Spleen (tissue), 11 donors: Measurements from ENCODE around the gene PPP1R13B. TPM values are rescaled to one million over a fixed set of nuclear protein-coding genes. Genes with fewer than 3 reads are reported as not detected.

ENCODE experiments used
- DNase-seq: peaks from one replicate; pipeline ENCODE4 v3.0.0-alpha.2; 2020
- H3K27ac ChIP-seq, 8 donors: fragments of 200-600 bp; sonication (generic) in 7 of 8; 1 replicate in 4 of 8; 2 replicates in 4 of 8; pipeline versions ENCODE4 v1.5.0 to v1.8.0; 2016 to 2021; ENCODE audit warnings: inconsistent platforms in 4 of 8, mild to moderate bottlenecking in 4 of 8, moderate library complexity in 1 of 8
- H3K27me3 ChIP-seq, 7 donors: fragments of 200-600 bp; sonication (generic) in 6 of 7; replicated peaks in 1 of 7; 1 replicate in 4 of 7; 2 replicates in 3 of 7; pipeline versions ENCODE4 v1.5.0 to v1.8.0; 2016 to 2021; ENCODE audit warnings: inconsistent platforms in 3 of 7, mild to moderate bottlenecking in 1 of 7
- H3K36me3 ChIP-seq, 6 donors: fragments of 200-600 bp; sonication (generic) in 5 of 6; 1 replicate in 4 of 6; 2 replicates in 2 of 6; pipeline versions ENCODE4 v1.5.0 to v1.8.0; 2016 to 2021; ENCODE audit warnings: inconsistent platforms in 2 of 6
- H3K4me1 ChIP-seq, 6 donors: fragments of 200-600 bp; sonication (generic) in 5 of 6; 1 replicate in 3 of 6; 2 replicates in 3 of 6; pipeline versions ENCODE4 v1.5.0 to v1.8.0; 2016 to 2021; ENCODE audit warnings: inconsistent platforms in 3 of 6
- H3K4me3 ChIP-seq, 8 donors: fragments of 200-600 bp; sonication (generic) in 7 of 8; 1 replicate in 4 of 8; 2 replicates in 4 of 8; pipeline versions ENCODE4 v1.5.0 to v1.8.0; 2016 to 2021; ENCODE audit warnings: inconsistent platforms in 4 of 8, mild to moderate bottlenecking in 4 of 8, moderate library complexity in 2 of 8
- H3K9me3 ChIP-seq, 8 donors: fragments of 200-600 bp; sonication (generic) in 7 of 8; 1 replicate in 4 of 8; 2 replicates in 4 of 8; pipeline versions ENCODE4 v1.5.0 to v1.8.0; 2016 to 2021; ENCODE audit warnings: inconsistent platforms in 4 of 8
- POLR2A ChIP-seq, 3 donors: fragments of 450-650 bp; IDR thresholded peaks; one replicate each; pipeline ENCODE4 v1.5.1; 2017; ENCODE audit warnings: antibody characterized with exemption in 3 of 3, mild to moderate bottlenecking in 1 of 3
- POLR2AphosphoS5 ChIP-seq, 3 donors: sonication (generic); formaldehyde crosslinking; IDR thresholded peaks; one replicate each; pipeline ENCODE4 v1.5.1; 2017; ENCODE audit warnings: antibody characterized with exemption in 3 of 3
- WGBS, 5 donors: extraction: QIAGEN DNeasy Blood & Tissue Kit in 3 of 5; methylation state at CpG; one replicate each; pipeline versions ENCODE4 v1.1.5 to v1.1.7; 2013 to 2018; 5-methylcytosine and 5-hydroxymethylcytosine counted together
- intact Hi-C: fragments of 100-400 bp; cut with DNase I; formaldehyde crosslinking; loops from one replicate; pipeline ENCODE4 v1.15.0; 2023; ENCODE audit warnings: low total_unique reads
- polyA plus RNA-seq, 3 donors: library from polyadenylated mRNA; stranded (reverse); fragments of 200-250 nt; gene quantifications; one replicate each; pipeline ENCODE4 v1.2.1, GENCODE V29; 2013
- total RNA-seq, 7 donors: library from RNA; depleted of rRNA in 3 of 7; stranded (reverse); fragments of >200 nt in 3 of 7; fragmentation: NEBNext Ultra II Directional in 4 of 7; extraction: Animal tissue kit (Norgen Biotek cat#: 25700) in 4 of 7; gene quantifications; one replicate each; pipeline versions ENCODE4 v1.1.0 to v1.2.1, GENCODE V29; 2016 to 2021
- TF ChIP-seq, protein P1 (sequence below), 11 experiments: fragments of 200-600 bp in 7 of 11; fragments of 450-650 bp in 4 of 11; sonication (generic) in 4 of 11; IDR thresholded peaks in 8 of 11; conservative IDR thresholded peaks in 3 of 11; 1 replicate in 7 of 11; 2 replicates in 4 of 11; pipeline versions ENCODE4 v1.4.0 to v1.8.0; 2016 to 2021; ENCODE audit warnings: antibody characterized with exemption in 11 of 11, inconsistent platforms in 4 of 11, mild to moderate bottlenecking in 1 of 11
- donor health status: healthy with polysubstance abuse.
- donor health status: DM: no; HTN: no; CAD: no; lungs with moderate emphysema.
- donor health status: DM: no; HTN: no; CAD: no.
- donor health status: Bipolar disorder and iron deficiency.
- donor health status: healthy.
- donor health status: DM: no; HTN: no; CAD: no.
- donor health status: DM: yes; HTN: yes; CAD: no.

The PPP1R13B gene
- total and polyA plus RNA-seq, 10 donors: 5.7 to 95.3 (median 36.6) TPM

DNA sequence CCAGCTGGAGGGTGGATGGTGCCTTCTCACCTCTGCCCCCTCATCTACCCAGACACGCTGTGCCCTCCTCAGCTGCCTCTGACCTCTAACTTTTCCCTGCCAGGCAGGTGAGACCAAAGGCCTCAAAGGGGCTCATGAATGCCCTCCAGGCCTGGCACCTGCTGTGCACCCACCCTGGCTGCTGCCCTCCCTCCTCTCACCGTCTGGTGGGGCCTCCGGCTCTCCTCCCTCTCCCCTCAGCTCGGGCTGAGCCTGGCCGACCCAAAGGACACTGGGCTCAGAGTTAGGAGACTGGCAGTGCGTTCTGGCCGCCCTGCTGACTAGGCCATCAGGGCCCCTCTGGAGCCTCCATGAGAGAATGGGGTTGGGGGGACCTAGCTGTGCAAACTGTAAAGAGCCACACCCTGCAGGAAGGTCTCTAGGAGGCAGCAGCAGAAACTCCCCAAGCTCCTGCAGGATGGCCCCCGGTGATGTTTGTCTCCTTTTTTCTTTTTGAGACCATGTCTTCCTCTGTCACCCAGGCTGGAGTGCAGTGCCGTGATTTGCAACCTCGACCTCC, 40.3 kb upstream of the PPP1R13B start:
- 77 to 92% (median 85%) methylated on average over 10 of the region's 10 CpGs for WGBS, 5 donors
- no peak for DNase-seq
- Histone ChIP-seq H3K4me1 (peaks cover 10 to 90% (median 43%) of the 10 kb centered on the region in 6 donors), H3K4me3 (no peak overlapping the region), H3K27me3 (peaks cover 0 to 3% (median 0%) of the 10 kb centered on the region in 7 donors), H3K9me3 (no peaks in the 10 kb centered on the region), H3K27ac (no peak overlapping the region), H3K36me3 (no peaks in the 10 kb centered on the region)
- TF ChIP-seq, protein P1, sequence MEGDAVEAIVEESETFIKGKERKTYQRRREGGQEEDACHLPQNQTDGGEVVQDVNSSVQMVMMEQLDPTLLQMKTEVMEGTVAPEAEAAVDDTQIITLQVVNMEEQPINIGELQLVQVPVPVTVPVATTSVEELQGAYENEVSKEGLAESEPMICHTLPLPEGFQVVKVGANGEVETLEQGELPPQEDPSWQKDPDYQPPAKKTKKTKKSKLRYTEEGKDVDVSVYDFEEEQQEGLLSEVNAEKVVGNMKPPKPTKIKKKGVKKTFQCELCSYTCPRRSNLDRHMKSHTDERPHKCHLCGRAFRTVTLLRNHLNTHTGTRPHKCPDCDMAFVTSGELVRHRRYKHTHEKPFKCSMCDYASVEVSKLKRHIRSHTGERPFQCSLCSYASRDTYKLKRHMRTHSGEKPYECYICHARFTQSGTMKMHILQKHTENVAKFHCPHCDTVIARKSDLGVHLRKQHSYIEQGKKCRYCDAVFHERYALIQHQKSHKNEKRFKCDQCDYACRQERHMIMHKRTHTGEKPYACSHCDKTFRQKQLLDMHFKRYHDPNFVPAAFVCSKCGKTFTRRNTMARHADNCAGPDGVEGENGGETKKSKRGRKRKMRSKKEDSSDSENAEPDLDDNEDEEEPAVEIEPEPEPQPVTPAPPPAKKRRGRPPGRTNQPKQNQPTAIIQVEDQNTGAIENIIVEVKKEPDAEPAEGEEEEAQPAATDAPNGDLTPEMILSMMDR (IDR thresholded peaks at IDR 0.05 in 8 of 11, conservative IDR thresholded peaks at IDR 0.05 in 3 of 11): no peak
- no peak for TF ChIP-seq POLR2AphosphoS5 (IDR thresholded peaks at IDR 0.05)
- TF ChIP-seq POLR2A (IDR thresholded peaks at IDR 0.05): no peak
- intact Hi-C loops: no loop called here

DNA sequence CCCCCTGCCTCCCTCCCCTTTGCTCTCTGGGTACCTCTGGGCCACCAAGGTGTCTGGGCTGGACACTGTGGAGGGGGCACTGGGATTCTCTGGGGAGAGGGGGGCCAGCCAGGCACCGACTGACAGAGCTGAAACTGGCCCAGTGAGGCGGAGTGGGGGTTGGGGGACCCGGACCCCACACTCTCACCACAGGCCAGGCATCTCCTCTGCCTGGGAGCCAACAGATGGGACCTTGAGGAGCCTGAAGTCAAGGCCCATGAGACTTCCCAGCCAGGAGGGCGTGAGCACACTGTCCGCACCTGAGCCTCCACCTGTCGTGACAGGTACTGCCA, 39.8 kb upstream of the PPP1R13B start:
- Histone ChIP-seq H3K4me1 (peaks cover 14 to 91% (median 46%) of the 10 kb centered on the region in 6 donors), H3K27me3 (peaks cover 0 to 7% (median 0%) of the 10 kb centered on the region in 7 donors), H3K36me3 (no peaks in the 10 kb centered on the region), H3K27ac (no peak overlapping the region), H3K4me3 (no peak overlapping the region), H3K9me3 (no peaks in the 10 kb centered on the region)
- intact Hi-C loops: no loop called here
- WGBS, 5 donors: 78 to 92% (median 85%) methylated on average over 3 to 6 of the region's 6 CpGs
- DNase-seq: no peak
- TF ChIP-seq POLR2A (IDR thresholded peaks at IDR 0.05) (no peak), POLR2AphosphoS5 (IDR thresholded peaks at IDR 0.05) (no peak)
- TF ChIP-seq, protein P1 (IDR thresholded peaks at IDR 0.05 in 8 of 11, conservative IDR thresholded peaks at IDR 0.05 in 3 of 11): no peak

DNA sequence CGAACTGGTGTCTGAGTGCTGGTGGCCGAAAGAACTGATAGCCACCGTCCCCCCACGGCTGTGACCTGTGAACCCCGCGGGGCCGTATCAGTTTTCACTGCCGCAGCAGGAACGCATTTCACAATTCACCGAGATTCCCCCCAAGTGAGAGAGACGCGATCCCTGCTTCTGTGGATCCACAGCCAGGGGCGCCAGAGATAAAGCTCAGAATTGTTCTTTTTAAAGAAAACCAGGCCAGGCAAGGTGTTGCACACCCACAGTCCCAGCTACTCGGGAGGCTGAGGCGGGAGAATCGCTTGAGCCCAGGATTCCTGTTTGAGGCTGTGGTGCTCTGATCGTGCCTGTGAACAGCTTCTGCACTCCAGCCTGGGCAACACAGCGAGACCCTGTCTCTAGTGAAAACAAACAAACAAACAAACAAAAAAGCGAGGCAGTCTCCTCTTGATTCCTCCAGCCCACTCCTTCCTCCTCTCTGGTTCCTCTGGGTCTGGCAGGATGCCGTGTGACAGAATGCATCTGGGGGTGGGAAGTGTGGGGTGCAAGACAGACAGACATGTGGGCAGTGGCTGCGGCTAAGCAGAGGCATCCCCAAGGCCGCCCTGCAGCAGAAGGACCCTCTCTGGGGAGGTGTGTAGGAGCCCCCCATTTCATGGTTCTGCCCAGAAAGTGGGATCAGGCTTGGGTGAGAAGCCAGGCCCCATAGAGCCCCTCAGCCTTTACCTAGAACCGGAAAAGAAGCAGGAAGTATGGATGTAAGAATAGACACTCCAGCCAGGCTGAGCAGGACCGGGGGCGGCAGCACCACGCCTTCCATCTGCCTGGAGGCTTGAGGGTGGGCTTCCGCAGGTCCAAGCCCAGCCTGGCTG, 39.2 kb upstream of the PPP1R13B start:
- DNase-seq: no peak
- no peaks in the 10 kb centered on the region for H3K9me3 ChIP-seq
- peak overlapping the region in 1 of 8 donors; percentile 6 for H3K27ac ChIP-seq
- H3K27me3 ChIP-seq: peaks cover 0 to 10% (median 0%) of the 10 kb centered on the region in 7 donors
- no peaks in the 10 kb centered on the region for H3K36me3 ChIP-seq
- H3K4me3 ChIP-seq: no peak overlapping the region
- WGBS, 5 donors: 64 to 83% (median 72%) methylated on average over 24 to 27 of the region's 27 CpGs
- TF ChIP-seq, protein P1 (IDR thresholded peaks at IDR 0.05 in 8 of 11, conservative IDR thresholded peaks at IDR 0.05 in 3 of 11): no peak
- TF ChIP-seq POLR2AphosphoS5 (IDR thresholded peaks at IDR 0.05) (no peak), POLR2A (IDR thresholded peaks at IDR 0.05) (no peak)
- intact Hi-C loops: no loop called here
- H3K4me1 ChIP-seq: peaks cover 14 to 91% (median 47%) of the 10 kb centered on the region in 6 donors

DNA sequence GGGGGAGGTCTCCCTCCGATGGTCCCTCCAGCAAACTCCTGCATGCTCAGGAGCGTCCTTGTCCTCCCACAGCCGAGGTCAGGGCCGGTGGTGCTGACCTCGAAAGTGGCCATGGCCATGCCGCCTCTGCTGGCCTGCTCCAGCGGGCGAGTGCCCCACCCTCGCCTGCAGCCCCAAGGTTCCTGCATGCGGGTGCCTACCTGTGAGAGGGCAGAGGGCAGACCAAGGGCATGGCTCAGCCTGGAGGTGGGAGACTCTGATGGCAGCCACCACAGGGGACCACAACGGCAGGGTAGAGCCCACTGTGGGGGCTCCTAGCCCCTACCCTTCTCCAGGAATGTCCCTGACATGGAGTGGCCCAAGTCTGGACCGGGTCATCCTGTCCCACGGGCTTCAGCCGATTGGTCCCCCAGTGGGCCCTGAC, 38.1 kb upstream of the PPP1R13B start:
- WGBS, 5 donors: 65 to 78% (median 75%) methylated on average over 4 to 14 of the region's 14 CpGs
- Histone ChIP-seq H3K4me3 (no peak overlapping the region), H3K4me1 (peaks cover 19 to 91% (median 51%) of the 10 kb centered on the region in 6 donors), H3K9me3 (no peaks in the 10 kb centered on the region), H3K27ac (no peak overlapping the region), H3K36me3 (no peaks in the 10 kb centered on the region), H3K27me3 (peaks cover 0 to 20% (median 0%) of the 10 kb centered on the region in 7 donors)
- intact Hi-C loops: no loop called here
- DNase-seq: no peak
- TF ChIP-seq POLR2A (IDR thresholded peaks at IDR 0.05) (no peak), POLR2AphosphoS5 (IDR thresholded peaks at IDR 0.05) (no peak)
- TF ChIP-seq, protein P1 (IDR thresholded peaks at IDR 0.05 in 8 of 11, conservative IDR thresholded peaks at IDR 0.05 in 3 of 11): no peak
